ENCODE results near the gene YWHAG. TPM values are rescaled to one million over a fixed set of nuclear protein-coding genes. Genes with fewer than 3 reads are reported as not detected.

YWHAG gene
- total and polyA plus RNA-seq, 9 of the 15 experiments (the other 6 are each of a cell fraction or from before 2014, with no cell fraction given) = 30.4 to 246 (median 94.5) TPM

GRCh38 chr7:76343294-76343930 lies 15.4 kb downstream of the YWHAG start:
- Histone ChIP-seq H3K4me3 (no peak overlapping the region), H3K4me1 (replicated peaks in 1 of 2; ENCODE audit: control insufficient read depth in 2 of 2, insufficient read depth in 2 of 2, low read length in 2 of 2) (peaks cover 6 to 24% of the 10 kb centered on the region in 2 experiments; a peak in 4 of 5 replicates), H3K79me2 (ENCODE audit: control insufficient read depth, insufficient read depth, low read length) (peaks cover 100% of the 10 kb centered on the region), H3K4me2 (ENCODE audit: insufficient read depth, low read length) (no peak overlapping the region), H3K27ac (ENCODE audit: extremely low read depth, low read depth, low read length) (no peak overlapping the region), H3K9me1 (ENCODE audit: control insufficient read depth, insufficient read depth, low read length) (no peaks in the 10 kb centered on the region), H2AFZ (ENCODE audit: low read depth, low read length) (no peak overlapping the region), H3K9ac (ENCODE audit: insufficient read depth in 1 of 2, low read depth in 2 of 2, low read length in 2 of 2) (no peak overlapping the region), H3K9me3 (replicated peaks; ENCODE audit: control insufficient read depth, insufficient read depth, low read depth, low read length) (no peaks in the 10 kb centered on the region), H4K20me1 (replicated peaks; ENCODE audit: control insufficient read depth, insufficient read depth, low read length) (peaks cover 31% of the 10 kb centered on the region), H3K36me3 (ENCODE audit: control insufficient read depth, insufficient read depth, low read length) (peaks cover 94% of the 10 kb centered on the region), H3K27me3 (ENCODE audit: control insufficient read depth in 2 of 2, insufficient read depth in 2 of 2, low read length in 2 of 2) (no peaks in the 10 kb centered on the region)
- DNase-seq (ENCODE audit: extremely low read depth in 1 of 4, low spot score in 3 of 4) = no peak
- 82% methylated on average over 6 of the region's 6 CpGs for WGBS (ENCODE audit: insufficient coverage, low coverage, missing lambda C conversion rate)
- no TSS peak for BruUV-seq (replicated peaks)
- CTCF ChIA-PET (ENCODE audit: low intra/inter-chr PET ratio) = interaction anchor here (0.6 kb wide), 1 partner anchor 160 kb away, joined by 4 read pairs; no protein-coding TSS in a partner anchor
- in situ Hi-C loops (cut with MboI) (no loop called here), intact Hi-C loops (cut with micrococcal nuclease) (no loop called here)
- POLR2A ChIA-PET = interaction anchor here (0.5 to 2.8 kb wide), 12 partner anchors 9 to 173 kb away, joined by 3 to 12 read pairs (median 3); partner anchors contain the start of gene YWHAG
- FAIRE-seq = no peak
- ATAC-seq = peak; percentile 5; the same call in 2 of the 3 replicates
- TF ChIP-seq CBX2 (IDR thresholded peaks at IDR 0.05; ENCODE audit: insufficient read depth, low read length, poor library complexity, severe bottlenecking) (no peak), SRF (CRISPR knock-in tag; IDR thresholded peaks at IDR 0.05) (no peak), MECOM (CRISPR knock-in tag; IDR thresholded peaks at IDR 0.05) (no peak), TFE3 (CRISPR knock-in tag; IDR thresholded peaks at IDR 0.05) (peak; percentile 96), SLC30A9 (CRISPR knock-in tag; IDR thresholded peaks at IDR 0.05) (no peak), MAX (CRISPR knock-in tag; IDR thresholded peaks at IDR 0.05) (no peak), EHMT2 (IDR thresholded peaks at IDR 0.05) (0 out of 2 replicates have a peak, but pooled peaks have one; percentile 24), FOSL1 (tag; conservative IDR thresholded peaks at IDR 0.05) (0 out of 2 replicates have a peak, but pooled peaks have one; percentile 25), PCBP1 (IDR thresholded peaks at IDR 0.05; ENCODE audit: low read depth, low read length, poor library complexity, severe bottlenecking) (no peak), ZNF253 (CRISPR knock-in tag; conservative IDR thresholded peaks at IDR 0.05) (no peak), MEIS2 (IDR thresholded peaks at IDR 0.05; ENCODE audit: partially characterized antibody) (peak; percentile 28), STAT5A (IDR thresholded peaks at IDR 0.05; ENCODE audit: borderline replicate concordance, low read length) (no peak), USF2 (CRISPR knock-in tag; IDR thresholded peaks at IDR 0.05) (peak; percentile 66), SP2 (IDR thresholded peaks at IDR 0.05; ENCODE audit: extremely low read depth, low read depth, low read length, poor library complexity, severe bottlenecking) (no peak), POLR2H (tag; IDR thresholded peaks at IDR 0.05; ENCODE audit: low read depth) (no peak)
- TF ChIP-seq, protein P1, sequence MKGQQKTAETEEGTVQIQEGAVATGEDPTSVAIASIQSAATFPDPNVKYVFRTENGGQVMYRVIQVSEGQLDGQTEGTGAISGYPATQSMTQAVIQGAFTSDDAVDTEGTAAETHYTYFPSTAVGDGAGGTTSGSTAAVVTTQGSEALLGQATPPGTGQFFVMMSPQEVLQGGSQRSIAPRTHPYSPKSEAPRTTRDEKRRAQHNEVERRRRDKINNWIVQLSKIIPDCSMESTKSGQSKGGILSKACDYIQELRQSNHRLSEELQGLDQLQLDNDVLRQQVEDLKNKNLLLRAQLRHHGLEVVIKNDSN (CRISPR knock-in tag; IDR thresholded peaks at IDR 0.05) = peak; percentile 30; the same call in 1 of the 2 replicates
- TF ChIP-seq, protein P2, sequence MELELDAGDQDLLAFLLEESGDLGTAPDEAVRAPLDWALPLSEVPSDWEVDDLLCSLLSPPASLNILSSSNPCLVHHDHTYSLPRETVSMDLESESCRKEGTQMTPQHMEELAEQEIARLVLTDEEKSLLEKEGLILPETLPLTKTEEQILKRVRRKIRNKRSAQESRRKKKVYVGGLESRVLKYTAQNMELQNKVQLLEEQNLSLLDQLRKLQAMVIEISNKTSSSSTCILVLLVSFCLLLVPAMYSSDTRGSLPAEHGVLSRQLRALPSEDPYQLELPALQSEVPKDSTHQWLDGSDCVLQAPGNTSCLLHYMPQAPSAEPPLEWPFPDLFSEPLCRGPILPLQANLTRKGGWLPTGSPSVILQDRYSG (tag; conservative IDR thresholded peaks at IDR 0.05; ENCODE audit: low read depth) = no peak
